Muscle of arm (tissue), 12 donors: ENCODE data around the gene ZFR2. TPM values are rescaled to one million over a fixed set of nuclear protein-coding genes. Genes with fewer than 3 reads are reported as not detected.

Experiments
- DNase-seq: peaks from one replicate; pipeline ENCODE4 v3.0.0-alpha.2; 2013
- polyA plus RNA-seq, 12 donors: library from polyadenylated mRNA; unstranded; fragments of 120-200 nt; gene quantifications; one replicate each; pipeline ENCODE4 v1.2.1, GENCODE V29; 2013; ENCODE audit not compliant: insufficient read length in 12 of 12

ZFR2 gene
- polyA plus RNA-seq, 12 donors: 0.05 to 0.94 (median 0.24) TPM; not detected in 5

DNA sequence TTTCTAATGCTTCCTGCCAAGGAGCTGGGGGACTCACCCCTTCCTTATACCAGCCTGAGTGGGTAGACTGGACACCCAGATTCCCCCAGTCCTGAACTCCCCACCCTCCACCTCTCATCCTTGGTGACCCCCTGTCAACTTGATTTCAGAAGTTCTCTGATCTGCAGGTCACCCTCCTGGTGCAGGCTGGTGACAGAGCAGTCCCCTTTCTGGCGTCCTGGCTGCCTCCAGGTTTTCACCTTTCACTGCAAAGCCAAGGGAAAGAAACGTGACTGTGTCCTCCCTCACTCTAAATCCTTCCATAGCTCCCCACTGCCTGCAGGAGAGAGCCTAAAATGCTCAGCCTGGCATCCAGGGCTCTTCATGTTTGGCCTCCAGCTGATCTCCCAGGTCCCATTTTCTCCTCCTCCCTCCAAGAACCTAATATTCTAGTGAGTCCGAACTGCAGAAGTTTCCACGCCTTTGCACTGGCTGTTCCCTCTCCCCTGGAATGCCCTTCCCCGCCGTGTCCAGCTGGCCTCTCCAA, 78.6 kb downstream of the ZFR2 start:
- no peak for DNase-seq

DNA sequence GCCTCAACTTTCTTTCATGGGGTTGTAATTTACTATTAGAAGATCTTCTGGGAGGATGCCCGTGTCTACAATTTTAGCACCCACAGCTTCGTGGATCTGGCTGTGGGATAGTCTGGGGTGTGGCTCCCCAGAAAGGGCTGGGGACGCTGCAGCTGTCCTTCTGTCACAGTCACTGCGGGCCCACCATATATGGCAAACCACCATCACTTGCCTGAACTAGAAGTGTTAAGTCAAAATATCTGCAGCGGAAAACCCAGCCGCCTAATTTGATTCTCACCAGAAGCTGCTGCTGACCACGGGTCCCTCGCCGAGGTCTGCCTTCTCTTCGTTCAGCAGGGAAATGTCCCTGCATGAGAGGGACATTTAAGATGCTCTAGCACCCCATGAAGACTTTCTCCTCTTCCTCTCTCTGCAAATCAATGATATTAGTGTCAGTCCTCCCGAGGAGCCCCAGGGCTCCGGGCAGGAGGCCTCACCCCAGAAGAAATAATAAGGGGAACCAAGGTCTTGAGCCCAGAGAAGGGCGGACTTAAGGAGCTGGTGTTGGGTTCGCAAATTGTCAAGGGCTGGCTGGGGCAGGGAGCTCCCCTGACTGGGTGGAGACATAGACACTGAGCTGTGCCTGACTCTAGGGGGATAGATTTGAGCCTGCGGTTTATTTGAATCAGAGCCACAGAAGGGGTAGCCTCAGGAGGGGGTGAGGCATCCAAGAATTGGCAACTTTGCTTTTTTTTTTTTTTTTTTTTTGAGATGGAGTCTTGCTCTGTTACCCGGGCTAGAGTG, 79.7 kb downstream of the ZFR2 start:
- no peak for DNase-seq

DNA sequence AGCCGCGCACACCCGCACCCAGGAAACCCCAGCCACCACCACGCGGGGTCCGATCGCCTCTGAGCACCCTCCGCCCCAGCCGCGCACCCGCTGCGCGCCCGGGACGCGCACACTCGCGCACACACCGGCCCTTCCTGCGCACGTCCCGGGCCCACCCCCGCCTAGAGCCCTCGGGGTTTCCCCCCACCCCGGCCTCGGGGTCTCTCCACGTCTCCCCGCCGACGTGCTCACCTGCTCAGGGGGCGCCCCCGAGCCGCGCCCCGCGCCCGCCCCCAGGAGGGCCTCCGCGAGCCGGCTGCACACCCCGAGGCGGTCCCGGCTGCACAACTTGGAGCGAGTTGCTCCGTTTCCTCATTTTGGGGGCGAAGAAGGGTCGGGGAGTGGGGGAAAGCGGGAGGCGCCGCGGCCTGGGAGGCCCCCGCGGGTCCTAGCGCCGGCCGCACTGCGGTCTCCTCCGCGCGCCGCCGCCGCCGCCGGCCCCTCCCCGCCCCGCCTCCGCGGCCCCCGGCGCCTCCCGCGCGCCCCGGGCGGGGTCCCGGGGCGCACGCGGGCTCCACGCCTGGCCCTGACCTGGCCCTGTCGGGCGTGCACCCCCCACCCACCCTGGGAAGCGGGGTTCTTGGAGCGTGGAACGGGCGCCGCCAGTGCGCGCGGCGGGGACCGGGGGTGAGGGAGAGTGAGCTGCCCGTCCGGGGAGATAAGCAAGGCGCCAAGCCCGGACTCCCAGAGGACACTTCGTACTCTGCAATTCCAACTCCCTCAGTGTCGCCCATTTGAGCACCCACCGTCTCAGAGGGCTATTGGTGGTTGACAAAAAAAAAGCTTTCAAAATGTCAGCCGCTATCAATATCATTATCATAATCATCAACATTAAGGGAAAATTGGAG, 82.7 kb downstream of the ZFR2 start, which contains the start of gene MATK:
MATK (minus strand) TSS at position 444 of the 887 bp plus-strand sequence. CDS start 1,246 bp downstream, outside the sequence.
- DNase-seq: no peak

DNA sequence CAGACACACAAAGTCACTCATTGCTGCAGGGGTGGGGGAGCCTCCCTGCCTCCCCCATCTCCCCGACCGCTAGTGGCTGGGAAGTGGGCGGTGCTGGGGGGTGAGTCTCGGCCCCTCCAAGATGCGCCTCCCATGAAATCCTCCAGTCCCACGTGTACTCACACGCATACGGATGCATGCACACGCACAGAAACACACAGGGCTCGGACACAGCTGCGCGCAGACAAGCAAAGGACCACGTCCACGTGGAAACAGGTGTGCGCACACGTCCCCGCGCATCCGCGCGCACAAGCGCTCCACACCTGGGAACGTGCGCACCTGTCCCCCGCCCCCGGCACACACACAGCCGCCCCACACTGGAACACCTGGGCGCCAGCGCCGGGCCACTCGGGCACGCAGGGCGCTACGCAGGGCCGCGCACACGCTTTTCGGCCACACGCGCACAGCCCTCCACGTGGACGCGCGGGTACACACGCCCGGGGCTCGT, 83.3 kb downstream of the ZFR2 start:
- DNase-seq: no peak

DNA sequence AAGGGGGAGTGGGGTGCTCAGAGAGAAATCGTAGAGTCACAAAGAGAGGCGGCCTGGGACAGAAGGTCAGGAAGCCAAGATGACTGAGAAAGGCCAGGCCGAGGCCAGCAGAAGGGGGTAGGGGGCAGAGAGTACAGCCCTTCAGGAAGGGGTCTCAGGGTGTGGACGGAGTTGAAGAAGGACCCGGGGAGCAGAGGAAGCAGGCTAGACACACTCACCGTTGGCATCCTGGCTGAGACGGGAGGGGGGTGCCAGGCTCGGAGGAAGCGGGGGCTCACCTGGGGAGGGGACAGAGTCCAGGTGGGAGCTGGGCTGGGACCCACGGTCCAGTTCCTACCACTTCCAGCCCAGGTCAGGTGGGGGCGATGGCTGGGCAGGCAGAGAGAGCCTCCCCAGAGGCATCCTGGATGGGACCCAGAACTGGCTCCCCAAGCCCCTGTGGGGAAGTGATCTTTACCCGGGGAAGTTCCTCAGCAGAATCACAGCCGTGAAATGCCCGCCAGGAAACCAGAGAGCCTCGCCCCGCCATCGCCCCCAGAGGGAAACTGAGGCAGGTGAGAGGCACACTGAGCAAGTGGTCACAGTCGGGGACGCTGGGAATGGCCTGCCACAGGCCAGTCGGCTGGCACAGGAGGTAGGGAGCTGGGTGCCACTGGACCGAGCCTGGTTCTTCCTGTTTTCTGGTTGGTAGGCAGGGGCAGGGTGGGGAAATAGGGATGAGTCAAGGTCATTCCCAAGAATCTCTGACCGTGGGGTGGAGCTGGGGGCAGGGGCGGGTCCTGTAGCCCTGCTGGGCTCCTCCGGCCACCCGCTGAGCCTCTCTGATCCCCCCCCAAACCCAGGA, 84.0 kb downstream of the ZFR2 start:
- no peak for DNase-seq

DNA sequence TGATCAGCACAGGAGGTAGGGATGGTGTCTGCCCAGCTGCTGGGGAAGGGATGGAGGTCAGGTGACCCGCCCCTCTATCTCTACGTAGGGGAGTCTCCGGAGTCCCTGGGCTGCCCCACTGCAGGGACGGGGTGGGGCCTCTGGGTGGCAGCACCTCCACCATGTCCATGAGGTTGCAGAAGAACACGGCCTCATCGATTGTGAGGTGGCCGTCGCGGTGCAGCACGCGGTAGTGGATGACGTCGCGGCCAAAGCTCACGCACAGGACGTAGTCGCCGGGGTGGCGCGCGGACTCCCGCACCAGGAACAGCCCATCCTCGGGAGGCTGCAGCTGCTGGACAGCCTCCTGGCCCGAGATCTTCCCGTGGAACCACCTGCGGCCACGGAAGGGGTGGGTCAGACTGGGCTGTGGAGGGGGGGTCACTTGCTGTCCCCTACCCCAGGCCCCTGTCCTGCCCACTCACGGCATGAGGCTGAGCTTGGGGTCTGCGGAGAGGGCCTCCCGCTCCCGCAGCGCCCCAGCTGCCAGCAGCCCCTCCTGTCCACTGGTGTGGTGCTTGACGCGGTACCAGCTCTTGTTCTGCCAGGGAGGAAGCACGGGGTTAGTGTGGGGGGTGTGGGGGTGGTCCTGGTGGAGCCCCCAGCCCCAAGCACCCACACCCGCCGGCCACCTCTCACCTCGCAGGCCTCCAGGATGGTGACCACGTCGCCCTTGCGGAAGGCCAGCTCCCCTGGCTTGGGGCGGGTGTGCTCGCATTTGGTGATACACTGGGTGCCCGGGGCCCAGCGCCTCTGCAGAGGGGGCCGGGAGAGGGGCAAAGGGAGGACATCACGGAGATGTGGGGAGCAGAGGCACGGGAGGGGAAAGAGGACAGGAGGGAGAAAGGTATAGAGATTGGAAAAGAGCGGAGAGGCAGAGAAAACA, 84.9 kb downstream of the ZFR2 start:
- DNase-seq: no peak

DNA sequence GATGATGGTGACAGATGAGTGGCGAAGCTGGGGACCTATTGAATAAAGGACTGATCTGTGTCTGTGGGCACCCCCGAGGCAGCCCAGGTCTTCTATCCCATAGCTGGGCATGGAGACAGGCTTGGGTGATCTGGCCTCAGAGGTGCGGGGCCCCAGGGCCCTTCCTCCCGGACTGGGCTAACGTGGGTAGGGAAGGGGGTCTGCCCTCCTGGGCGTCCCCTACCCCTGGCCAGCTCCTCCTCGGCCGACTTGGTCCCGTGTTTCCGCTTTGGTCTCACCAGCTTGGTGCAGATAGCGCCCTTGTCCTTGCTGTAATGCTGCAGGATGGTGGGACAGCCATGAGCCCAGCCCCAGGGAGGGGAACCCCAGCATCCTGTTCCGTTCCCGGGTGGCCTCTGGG, 85.9 kb downstream of the ZFR2 start:
- no peak for DNase-seq

DNA sequence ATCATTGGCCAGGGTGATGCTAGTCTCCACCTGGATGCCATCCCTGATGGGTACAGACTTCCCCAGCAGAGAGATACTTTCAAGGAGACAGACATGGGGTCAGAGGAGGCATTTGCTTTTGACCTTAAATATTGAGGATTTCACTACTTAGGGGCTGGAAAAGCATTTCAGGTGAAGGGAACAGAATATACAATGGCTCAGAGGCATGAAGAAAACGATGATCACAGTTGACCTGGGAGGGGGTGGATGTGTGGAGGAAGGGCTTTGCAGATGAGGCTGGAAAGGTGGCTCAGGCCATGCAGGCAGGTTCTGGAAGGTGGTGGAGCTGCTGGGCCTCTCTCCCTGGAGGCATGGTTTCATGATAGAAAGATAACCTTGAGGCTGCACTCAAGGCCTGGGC, 86.5 kb downstream of the ZFR2 start:
- DNase-seq: no peak

DNA sequence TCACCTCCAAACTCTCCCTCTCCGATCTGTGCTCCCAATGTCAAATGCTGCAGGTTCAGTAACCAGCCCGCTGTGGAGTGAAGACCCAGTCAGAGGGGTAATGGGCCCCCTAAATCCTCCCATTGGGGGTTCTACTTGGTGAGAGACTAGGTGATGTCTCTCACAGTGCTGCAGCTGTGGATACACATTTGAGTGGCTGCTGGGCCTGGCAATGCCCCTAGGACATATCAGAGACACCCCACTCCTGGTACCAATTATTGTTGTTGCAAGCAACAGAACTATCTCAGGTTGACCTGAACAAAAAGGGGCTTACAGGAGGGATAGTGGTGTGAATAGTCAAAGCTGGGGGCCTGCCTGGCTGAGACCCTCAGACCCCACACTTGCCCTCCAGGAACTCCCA, 87.2 kb downstream of the ZFR2 start:
- no peak for DNase-seq

DNA sequence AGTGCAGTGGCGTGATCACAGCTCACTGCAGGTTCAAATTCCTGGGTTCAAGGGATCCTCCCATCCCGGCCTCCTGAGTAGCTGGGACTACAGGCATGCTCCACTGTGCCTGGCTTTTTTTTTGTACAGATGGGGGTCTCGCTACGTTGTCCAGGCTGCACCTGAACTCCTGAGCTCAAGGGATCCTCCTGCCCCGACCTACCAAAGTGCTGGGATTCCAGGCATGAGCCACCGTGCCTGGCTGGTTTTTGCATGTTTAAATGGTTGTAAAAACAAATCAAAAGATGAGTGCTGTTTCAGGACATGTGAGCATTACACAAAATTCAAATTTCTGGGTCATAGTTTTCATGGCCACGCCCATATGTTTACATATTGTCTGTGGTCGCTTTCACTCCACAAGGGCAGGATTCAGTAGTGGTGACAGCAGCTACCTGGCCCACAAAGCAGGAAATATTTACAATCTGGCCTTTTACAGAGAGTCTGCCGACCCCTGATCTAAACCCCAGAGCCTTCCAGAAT, 88.0 kb downstream of the ZFR2 start:
- no peak for DNase-seq

DNA sequence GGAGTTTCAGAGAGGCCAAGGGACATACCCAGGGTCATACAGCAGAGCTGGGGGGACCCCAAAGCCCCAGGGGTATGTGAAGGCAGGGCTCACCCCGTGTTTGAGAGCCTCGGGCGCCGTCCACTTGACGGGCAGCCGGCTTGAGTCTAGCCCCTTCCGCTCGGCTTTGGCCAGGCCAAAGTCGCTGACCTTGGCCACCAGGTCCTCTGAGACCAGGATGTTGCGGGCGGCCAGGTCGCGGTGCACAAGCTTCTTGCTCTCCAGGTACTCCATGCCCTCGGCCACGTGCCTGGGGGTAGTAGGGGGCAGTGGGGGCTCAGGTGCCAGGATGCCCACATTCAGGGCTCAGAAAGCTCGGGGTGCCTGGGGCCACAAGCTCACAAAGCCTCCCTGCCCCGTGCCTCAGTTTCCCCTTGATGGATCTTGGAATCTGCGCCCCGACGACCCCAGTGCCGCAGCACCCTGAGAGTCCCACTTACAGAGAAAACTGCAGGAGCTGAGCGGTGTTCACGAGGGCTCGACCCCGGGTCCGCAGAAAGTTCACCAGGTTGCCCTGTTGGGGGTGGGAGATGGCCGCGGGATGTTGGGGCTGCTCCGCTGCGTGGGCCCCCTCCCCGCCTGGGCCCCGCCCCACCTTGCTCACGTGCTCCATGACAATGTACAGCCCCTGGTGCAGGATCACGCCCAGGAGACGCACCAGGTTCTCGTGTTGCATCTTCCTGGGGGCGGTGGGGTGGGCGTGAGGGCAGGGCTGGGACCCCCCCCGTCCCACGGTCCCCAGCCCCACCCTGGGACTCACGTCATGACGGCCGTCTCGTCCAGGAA, 89.7 kb downstream of the ZFR2 start:
- no peak for DNase-seq

DNA sequence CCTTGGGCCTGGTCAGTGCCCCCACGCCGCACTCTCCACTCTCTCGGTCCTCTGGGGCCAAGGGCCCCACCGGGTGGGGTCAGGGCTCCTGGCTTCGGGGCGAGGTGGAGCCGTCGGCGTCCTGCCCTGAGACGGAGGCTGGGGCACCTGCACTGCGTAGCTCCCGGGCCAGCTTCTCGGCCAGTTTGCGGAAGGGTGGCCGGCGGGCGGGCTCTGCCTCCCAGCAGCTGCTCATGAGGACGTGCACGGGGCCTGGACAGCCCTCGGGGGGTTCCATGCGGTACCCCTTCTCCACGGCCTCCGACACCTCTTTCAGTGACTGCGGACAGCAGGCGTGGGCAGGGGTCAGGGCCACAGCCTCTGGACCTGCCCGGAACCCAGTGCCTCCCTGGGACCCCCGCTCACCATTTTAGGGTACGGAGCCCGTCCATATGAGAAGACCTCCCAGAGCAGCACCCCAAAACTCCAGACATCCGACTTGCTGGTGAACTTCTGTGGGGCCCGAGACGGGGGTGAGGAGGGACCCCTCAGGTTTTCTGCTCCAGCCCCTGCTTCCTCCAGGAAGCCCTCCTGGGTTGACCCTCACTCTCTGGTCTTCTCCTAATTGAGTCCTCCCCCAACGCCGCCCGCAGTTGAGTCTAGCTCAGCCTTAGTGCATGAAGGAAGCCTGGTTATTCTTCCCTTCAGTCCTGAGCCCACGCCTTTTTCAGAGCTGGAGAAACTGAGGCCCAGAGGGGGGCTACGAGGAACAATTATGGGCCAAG, 90.6 kb downstream of the ZFR2 start:
- DNase-seq: no peak

DNA sequence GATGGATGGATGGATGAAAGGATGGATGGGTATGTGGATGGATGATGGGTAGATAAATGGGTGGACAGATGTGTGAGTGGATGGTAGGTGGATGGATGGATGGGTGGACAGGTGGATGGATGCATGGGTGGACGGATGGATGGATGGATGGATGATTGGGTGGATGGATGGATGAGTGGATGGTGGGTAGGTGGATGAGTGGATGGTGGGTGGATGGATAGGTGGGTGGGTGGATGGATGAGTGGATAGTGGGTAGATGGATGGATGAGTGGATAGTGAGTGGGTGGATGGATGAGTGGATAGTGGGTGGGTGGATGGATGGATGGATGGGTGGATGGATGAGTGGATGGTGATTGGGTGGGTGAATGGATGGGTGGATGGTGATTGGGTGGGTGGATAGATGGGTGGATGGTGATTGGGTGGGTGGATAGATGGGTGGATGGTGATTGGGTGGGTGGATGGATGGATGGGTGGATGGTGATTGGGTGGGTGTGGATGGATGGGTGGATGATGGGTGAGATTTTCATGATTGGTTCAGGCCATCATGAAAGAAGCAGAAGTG, 92.3 kb downstream of the ZFR2 start:
- no peak for DNase-seq

DNA sequence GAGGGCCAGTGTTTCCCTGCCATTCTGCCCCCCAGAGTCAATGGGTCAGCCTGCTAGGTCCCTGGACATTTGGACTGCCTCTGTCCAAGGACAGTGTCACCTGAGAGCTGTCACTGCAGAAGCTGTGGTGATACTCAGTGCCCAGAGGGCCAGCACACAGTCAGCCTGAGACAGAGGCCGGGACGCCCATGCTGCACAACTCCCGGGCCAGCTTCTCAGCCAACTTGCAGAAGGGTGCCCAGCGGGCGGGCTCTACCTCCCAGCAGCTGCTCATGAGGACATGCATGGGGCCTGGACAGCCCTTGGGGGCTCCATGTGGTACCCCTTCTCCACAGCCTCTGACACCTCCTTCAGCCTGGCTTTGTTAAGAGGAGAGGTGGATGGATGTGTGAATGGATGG, 93.0 kb downstream of the ZFR2 start:
- no peak for DNase-seq

DNA sequence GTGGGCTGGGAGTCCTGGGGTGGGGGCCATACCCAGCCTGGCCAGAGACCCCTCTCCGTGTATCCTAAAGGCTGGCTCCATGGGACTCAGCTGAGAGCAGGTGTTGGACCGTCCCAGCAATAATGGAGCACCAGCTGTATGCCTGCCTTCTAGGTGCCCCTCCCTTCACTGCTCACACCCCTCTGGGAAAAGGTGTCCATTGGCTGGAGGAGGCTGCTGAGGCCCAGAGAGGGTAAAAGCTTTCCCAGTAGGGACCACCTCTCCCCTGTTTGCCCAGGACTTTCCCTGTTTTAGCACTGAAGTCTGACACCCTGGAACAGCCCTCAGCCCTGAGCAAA, 93.5 kb downstream of the ZFR2 start:
- no peak for DNase-seq

DNA sequence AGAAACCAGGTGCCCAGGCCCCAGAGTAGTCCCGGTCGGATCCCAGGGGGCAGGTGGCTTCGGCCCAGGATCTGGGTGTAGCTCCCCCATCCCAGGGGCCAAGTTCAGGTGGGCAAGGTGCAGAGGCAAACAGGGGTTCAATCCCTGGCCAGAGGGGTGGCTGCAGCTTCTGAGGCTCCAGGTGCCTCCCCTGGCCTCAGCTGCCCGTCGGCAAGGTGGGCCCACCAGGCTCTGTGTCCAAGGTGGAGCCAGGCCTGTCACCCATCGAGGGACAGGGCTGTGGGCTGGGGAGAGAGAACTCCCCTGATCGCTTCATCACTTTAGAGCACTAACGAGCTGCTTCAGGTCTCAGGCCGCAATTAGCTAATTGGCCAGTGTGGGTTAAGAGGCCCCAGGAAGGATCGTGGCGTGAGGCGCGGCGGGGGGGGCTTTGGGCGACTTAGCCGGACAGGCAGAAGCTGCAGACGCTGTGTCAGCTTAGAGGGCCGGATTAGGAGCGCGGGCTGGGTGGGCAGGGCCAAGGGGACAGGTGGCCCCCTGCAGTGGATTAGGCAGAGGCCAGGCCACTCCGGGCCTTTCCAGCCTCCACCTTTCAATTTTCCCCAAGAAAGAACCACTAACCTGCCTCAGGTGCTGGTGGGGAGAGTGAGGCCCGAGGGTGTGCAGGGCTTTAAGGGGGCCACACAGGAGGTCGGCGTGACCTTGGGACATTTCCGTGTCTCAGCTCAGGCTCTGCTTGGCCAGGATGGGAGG, 94.0 kb downstream of the ZFR2 start:
- DNase-seq: no peak

DNA sequence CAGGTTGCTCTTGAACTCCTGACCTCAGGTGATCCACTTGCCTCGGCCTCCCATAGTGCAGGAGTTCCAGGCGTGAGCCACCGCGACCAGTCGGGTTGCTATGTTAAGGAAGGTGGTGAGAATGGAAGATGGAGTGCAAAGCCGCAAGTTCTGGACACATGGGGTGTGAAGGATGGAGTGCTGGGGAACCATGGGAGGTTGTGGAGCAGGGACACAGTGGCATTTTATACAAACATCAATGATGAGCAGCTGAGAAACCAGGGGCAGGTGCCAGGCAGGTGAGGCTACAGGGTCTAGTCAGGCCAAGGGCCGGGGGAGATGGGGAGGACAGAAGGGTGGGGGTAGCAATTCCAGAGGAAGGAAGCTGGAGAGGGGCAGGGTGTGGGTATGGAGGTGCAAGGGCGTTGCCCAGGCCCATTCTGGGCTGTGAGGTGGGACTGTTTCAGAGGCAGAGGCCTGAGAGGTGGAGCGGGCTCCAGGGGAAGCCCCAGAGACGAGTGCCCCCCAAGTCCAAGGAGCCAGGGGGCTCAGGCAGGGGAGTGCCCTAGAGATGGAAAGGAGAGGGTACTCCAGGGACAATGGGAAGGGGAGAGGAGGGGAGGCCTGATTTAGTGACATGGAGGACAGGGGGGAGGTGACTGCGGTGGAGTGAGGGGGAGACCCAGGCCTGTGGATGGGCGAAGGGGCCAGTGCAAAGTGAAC, 94.9 kb downstream of the ZFR2 start:
- DNase-seq: no peak
